ENCODE data around the gene UST.
"Not testable (repeated sequence)": the region's sequence is repeated elsewhere in the genome, so short reads cannot be mapped to it uniquely, and the experiment has no call there.

Gene UST

DNA sequence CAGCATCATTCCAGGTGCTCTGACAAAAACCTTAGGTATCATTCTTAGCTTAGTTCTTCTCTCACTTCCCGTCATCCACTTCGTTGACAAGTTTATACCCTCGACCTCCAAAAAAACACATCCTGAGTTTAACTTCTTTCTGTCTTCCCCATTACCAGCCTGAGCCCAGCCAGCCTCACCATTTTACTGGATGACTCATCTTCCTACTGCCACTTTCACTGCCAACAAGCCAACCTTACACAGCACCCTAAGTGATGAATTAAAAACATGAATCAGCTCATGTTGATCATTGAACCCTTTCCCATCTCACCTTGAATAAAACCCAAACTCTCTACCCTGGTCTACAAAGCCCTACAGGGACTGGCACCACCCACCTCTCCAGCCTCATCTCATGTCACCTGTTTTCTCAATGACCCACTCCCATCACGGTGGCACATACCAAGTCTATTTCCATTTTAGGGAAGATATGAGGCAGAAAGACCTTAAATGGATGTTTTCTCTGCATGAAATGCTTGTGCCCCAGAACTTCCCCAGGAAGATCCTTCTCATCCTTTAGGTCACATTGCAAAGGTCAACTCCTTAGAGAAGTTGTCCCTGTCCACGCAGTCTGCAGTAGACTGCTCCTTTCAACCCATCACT lies 9.9 kb upstream of the UST start:
- DNase-seq: no peak

DNA sequence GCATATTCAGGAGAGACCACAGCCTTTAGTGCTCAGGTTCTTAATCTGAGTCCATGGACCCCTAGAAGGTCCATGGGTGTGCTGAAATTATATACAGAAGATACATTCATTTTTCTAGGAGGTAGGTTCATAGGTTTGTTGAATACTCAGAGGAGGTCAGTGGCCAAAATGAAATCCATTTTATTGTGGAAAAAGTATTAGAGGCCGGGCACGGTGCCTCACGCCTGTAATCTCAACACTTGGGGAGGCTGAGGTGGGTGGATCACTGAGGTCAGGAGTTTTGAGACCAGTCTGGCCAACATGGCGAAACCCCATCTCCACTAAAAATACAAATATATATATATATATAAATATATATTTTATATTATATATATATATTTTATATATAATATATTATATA lies 9.0 kb upstream of the UST start:
- no peak for DNase-seq

DNA sequence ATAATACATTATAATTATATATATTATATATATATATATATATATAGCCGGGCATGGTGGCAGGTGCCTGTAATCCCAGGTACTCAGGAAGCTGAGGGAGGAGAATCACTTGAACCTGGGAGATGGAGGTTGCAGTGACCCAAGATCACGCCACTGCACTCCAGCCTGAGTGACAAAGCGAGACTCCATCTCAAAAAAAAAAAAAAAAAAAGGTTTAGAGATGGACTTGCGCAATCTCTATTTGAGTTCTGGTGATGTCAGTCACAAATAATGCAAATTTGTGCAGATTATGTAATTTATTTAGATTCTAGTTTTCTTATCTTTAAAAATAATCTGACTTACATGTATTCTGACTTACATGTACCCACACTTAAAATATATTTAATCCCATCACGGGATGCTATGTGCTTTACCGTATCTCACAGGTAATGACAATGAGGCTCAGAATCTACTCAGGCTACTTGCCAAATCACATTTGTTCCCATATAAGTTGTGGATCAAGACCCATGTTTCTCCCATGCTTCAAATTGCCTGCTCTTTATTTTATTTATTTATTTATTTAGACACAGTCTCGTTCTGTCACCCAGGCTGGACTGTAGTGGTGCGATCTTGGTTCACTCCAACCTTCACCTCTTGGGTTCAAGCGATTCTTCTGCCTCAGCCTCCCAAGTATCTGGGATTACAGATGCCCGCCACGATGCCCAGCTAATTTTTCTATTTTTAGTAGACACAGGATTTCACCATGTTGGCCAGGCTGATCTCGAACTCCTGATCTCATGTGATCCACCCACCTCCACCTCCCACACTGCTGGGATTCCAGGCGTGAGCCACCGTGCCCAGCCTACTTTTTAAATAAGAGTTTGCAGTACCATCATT lies 7.6 kb upstream of the UST start:
- no peak for DNase-seq

DNA sequence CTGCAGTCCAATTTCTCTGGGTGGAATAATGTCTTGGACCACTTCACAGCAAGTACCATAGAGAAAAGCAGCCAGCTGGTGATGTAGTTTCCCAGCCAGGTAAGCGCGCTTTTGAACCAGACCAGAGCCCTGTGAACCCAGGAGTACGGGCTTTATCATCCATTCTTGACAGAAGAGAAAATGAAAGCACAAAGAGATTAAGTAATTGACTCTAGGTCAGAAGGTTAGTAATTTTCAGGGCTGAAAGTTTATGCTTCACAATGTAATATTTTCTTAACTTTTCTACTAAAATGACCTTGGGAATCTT lies 7.1 kb upstream of the UST start:
- no peak for DNase-seq

DNA sequence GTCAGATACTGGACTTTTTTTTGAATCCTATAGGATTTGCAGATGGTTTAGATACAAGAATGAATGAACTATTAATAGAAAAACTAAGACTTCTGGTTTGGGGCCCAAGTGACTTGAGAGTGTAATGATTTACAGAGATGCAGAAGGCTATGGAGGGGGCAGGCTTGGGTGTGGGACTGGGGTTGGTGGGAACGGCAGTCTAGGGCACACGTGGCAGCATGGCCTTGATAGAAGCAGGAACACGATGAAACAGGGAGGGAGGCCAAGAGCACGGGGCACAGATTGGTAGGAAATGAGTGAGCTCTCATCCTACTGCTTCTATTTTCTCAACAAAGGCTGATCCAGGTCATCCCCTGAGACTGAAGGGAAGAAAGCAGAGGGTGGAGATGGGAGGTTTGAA lies 3.4 kb upstream of the UST start:
- no peak for DNase-seq

DNA sequence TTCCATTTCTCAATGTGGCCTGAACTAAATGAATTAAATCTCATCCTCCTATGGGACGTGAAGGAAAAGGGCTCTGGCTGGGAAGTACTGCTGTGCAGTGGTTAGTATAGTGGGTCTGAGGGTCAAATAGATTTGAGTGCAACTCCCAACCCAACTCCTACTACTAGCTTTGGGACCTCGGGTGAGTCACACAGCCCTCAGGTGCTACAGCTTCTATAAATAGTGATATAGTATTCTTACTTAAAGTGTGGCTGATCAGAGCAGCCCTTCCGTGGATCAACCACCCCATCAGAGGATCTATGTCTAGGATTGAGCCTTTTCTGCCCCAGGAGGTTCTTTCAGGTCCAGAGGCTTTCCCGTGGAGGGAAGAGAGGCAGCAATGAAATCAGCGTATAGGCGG lies 904 bp upstream of the UST start:
- DNase-seq: no peak

DNA sequence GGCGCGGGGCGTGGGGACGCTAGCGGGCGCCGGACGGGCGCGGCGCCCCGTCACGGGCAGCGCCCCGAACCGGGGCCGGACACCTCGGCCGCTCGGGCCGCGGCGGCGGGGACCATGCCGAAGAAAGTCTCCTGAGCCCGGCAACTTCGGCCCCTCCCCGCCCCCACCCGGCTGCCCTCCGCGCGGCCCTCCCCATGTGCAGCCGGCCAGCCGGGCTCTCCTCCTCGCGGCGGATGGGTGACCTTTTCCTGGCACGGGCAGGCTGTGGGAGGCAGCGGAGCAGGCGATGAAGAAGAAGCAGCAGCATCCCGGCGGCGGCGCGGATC lies 278 bp downstream of the UST start:
- peak; percentile 76 for DNase-seq

DNA sequence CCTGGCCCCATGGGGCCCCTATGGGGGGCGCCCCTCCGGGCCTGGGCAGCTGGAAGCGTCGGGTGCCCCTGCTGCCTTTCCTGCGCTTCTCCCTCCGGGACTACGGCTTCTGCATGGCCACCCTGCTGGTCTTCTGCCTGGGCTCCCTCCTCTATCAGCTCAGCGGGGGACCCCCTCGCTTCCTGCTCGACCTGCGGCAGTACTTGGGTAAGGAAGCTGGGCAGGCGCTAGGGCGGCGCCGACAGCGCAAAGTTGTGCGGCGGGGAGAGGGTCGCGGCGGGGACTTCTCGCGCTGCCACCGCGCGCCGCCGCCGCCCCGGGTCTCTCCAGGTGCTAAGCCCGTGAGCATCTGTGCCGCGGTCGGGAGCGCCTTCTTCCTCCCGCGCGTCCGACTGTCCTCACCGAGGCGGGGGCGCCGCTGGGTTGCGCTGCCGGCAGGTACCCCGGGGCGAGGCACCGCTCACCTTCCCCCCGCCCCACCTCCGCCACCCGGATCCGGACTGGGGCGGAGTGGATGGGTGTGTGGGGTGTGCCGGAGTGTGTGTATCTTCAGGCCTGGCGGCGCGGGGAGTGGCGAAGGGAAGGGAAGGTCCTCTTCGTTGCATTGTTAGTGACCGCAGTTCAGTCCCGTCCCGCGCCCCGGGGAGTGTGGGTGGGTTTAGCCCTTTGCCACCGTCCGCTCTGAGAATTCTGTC lies 788 bp downstream of the UST start:
- peak; percentile 66 for DNase-seq

DNA sequence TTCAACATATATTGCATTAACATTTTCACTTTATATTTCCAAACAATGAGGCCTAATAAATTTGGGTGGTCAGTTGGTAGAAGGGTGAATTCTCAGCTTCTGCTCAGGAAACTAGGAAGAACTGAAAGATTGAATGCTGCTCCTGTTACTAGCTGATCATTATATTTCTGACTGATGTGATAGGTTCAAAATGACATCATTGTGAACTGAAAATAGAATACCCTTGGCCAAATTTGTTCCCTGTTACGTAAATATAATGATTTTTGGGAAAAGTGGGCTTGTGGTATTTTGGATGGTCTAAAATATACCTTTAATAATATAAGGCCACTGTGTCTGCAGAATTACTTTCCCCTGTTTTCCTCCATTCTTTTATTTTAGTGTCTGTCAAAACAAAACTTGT lies 2.8 kb downstream of the UST start:
- no peak for DNase-seq

DNA sequence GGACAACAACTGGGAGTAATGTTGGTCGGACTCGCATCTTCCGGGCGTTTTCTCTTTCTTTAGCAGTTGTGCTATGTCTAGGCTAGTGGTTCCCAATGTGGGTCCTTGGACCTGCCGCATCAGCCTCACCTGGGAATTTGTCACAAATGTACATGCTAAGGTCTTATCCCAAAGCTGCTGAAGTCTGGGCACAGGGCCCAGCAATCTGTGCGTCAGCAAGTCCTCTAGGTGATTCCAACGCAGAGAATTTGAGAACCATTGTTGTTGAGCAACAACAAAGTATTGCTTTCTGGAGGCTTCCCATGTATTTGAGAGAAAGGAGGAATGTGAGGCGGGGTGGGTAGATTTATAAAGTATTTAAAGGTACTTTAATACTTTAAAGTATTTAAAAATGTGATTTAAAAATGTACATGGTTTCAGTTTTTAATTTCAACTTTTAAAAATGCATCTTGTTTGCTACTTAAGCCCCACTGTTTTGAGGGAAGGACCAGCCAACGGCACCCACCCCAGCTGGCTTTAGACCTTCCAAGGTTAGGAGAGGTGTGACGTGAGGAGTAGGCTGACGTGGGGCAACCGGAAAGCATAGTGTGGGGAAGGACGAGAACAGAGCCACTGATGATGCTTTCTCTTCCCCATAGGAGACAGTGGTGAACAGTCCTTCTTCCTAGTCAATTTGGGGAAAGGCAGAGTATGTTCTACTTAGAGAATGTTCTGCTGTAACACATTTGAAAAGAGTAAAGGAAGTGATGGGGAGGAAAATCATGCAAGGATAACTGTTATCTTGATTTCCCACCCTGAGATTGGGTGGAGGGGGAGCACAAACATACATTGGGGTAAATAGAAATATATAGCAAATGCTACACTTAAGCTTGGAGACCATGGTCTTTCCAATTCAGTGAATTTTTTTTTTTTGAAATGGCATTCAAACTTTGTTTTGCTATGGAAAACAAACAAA lies 4.3 kb downstream of the UST start:
- DNase-seq: no peak

DNA sequence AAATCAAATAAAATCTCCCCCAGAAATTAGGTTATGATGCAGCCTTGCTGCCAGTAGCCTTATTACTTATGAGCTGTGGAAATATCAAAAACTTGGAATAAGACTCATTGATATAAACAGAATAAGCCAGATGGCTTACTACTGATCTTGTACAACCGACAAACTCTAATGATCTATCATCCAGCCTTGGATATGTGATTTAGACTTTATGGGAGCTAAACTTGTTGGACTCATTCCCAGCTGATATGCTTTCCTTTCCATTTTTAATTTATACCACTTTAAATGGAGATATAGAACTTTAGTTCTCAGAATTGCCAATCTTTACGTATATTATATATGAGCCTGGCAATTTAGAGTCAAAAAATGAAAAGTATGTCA lies 5.0 kb downstream of the UST start:
- no peak for DNase-seq

DNA sequence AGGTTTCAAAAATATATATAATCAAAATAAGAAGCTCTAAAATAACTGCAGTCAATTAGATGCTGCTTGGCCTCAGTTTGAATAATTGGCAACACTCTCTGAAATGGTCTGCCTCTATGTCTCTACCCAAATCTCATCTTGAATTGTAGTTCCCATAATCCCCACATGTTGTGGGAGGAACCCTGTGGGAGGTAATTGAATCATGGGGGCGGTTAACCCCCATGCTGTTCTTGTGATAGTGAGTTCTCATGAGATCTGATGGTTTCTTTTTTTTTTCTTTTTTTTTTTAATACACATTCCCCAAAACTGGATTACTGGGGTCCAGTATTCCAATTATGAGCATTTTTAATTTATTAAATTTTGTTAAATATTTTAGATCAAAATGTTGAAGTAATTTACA lies 8.5 kb downstream of the UST start:
- not testable (repeated sequence) for DNase-seq

DNA sequence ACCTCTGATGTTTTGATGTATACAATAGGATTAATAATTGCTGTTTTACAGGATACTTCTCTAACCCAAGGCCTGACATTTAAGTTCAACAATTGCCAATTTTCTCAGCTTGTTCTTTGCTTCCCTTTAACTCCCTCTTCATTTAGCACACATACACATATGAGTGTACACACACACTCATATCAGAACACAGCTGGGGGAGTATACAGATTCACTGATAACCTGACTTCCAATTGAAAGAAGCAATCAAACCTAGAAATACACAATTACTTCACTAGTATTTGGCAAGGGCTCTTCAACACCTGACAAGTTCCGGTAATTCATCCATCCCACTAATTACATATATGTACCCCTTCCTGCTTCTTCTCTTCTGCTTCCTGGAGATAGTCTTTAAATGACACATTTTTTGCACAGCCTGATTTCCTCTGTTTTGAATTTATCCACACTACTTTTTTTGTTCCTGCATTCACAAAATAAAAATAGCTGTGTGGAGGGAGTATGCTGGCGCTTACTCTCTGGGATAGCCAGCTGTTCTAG lies 11.2 kb downstream of the UST start:
- no peak for DNase-seq

DNA sequence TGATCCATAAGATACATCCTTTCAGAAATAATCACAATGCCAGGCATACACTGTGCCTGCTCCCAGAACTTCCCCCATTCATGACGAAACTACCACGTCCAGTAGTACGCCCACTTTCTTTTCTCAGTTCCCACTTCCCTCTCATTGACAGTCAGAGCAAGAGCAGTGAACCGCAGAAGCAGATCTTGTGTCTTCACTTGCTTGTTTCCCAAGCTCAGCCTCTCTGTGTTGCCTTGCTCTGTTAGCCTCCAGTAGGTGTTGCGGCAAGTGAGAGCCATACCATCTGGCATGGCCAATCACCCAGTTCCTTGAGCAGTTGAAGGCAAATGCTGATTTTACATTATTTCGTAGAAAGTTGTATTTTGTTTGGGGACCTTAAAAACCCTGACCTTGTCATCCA lies 11.7 kb downstream of the UST start:
- peak; percentile 30 for DNase-seq

DNA sequence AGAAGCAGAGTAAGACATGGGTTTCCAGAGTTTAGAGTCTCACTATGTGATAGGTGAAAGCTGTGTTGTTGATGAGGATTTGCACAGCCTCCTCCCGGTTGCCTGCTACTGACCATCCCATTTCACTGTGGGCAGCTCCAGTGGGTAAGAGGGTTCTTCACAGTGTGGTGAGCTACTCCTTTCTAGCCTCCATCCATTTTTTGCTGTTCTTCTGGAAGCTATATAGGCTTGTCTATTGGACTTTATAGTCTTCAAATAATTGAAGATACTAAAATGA lies 13.4 kb downstream of the UST start:
- no peak for DNase-seq

DNA sequence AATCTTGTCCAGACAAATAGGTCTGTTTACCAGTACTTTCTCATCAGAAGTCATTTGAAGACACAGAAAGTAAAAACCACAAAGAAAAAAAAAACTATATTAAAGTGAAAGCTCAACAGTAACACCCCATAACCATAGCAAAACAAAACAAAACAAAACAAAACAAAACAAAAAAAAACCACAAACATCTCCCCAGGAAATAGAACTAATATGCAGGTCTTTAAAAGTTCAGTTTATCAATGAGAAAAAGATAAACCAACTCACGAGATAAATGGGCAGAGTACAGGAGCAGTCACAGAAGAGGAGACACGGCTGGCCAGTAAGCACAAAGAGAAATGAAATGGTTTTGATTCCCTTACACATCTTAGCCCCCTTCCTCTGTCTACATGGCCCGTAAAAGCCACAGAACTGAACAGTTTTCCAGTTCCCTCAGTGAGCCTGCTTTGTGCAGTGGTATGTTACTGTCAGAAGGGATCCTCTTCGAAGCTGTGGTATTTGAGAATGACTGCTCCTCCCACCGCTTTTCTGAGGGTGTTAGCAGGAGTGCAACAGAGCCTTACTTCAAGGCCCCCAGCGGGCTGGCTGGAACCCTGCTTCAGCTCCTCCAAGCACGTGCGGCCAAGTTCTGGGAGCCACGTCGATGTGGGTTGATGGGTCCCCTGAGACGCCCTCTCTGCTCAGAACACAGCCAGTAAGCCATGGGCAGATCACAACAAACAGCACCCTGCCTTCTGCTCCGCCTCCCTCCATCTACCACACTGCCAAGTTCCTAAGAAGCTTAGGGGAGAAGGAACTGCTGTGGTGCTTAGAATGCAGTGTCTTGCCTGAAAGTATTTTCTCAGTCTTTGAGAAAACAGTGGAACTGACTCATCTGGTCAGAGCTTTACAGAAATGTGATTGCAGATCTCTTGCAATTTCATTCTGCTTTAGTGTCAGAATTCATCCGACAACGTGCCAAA lies 14.0 kb downstream of the UST start:
- peak; percentile 87 for DNase-seq

DNA sequence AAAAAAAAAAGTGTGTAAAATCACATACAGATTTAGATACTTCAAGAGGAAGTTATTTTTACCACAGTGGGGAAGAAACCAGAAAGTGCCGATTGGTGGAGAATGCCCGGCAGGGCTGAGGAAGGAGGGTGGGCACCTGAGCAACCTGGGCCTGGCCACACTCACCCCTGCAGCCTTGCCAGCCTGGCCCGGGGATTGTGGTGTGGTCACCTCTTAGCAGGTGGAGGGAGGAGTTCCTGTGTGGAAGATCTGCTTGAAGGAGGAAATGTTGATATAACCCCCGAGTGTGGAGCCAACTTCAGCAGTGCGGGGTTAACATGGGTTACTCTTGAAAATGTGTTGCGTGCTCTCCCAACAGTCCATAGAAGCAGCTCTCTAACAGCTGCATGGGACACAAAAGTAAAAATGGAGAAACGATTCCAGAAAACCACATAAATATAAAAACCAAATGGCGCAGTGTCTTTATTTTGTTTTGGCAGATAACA lies 14.7 kb downstream of the UST start:
- DNase-seq: peak; percentile 53

DNA sequence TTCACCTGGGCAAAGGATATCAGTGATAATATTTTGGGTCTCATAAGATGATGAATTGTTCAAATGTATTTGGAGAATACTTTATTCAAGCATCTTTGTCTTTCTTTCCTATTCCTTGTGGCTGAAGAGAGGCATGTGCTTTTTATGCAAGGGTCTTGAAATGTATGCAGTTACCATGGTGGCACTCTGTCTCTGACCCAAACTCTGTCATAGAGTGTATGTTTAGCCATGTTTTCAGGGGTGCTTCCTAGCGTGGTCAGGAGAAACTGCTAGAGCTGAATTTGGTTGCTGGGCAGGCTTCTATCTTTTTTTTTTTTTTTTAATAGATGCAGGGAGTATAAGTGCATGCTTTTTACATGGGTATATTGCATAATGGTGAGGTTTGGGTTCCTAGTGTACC lies 15.4 kb downstream of the UST start:
- no peak for DNase-seq

DNA sequence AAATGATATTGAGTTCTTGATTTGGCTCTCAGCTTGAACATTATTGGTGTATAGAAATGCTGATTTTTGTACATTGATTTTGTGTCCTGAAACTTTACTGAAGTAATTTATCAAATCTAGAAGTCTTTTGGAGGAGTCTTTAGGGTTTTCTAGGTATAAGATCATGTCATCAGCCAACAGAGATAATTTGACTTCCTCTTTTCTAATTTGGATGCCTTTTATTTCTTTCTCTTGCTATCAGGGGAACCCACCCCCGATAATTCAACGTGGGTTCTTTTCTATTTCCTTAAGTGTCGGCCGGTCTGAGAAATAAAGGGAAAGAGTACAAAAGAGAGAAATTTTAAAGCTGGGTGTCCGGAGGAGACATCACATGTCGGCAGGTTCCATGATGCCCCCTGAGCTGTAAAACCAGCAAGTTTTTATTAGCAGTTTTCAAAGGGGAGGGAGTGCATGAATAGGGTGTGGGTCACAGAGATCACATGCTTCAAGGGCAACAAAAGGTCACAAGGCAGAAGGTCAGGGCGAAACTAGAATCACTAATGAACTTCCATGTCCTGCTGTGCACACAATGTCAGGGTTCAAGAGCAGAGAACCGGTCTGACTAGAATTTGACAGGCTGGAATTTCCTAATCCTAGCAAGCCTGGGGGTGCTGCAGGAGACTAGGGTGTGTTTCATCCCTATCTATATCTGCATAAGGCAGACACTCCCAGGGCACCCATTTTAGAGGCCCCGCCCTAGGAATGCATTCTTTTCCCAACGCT lies 17.6 kb downstream of the UST start:
- not testable (repeated sequence) for DNase-seq

DNA sequence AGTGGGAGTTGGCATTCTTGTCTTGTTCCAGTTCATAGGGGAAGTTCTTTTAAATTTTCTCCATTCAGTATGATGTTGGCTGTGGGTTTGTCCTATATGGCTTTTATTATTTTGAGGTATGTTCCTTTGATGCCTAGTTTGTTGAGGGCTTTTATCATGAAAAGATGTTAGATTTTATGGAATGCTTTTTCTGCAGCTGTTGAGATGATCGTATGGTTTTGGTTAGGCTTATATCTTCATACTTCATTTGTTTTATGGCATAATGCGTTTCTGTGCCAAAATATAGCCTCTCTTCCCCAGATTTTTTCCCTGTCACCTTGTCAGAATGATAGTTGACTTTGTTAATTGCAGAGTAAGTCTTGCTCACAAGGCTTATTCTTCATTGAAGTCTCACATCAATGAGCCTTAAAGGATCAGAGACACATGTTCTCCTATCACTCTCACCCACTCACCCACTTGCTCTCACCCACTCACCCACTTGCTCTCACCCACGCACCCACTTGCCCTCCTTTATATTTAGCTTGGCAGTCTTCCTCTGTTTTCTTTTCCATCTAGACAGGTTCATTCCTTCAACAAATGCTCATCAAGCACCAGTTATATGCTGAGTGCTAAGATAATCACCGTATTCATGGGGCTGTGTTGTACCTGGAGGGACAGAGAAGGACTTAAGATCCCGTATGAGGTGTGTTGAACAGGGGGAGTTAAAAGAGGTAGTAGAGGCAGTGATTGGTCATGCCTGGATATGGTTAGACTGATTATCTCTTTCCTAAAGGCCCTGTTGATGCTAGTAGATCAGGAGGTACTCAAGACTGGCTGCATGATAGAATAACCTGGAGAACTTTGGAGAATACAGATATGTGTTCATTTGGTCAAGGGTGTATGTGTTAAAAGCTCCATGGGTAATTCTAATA lies 19.3 kb downstream of the UST start:
- no peak for DNase-seq
